ENCODE measurements around the gene GULP1. TPM values are rescaled to one million over a fixed set of nuclear protein-coding genes. Genes with fewer than 3 reads are reported as not detected.
A peak's percentile ranks its signal among the peaks of the same experiment; 100 is the strongest.
"Not testable (repeated sequence)": the region's sequence is repeated elsewhere in the genome, so short reads cannot be mapped to it uniquely, and the experiment has no call there.

Gene GULP1
- polyA plus RNA-seq, 1 donor: 19.5 TPM

GRCh38 chr2:188415754-188416083, 124.0 kb downstream of the GULP1 start:
- DNase-seq (ENCODE audit: low read depth): no peak

GRCh38 chr2:188416367-188416766, 124.7 kb downstream of the GULP1 start:
- DNase-seq (ENCODE audit: low read depth): no peak

- DNase-seq (ENCODE audit: low read depth): no peak
Measured at GRCh38 chr2:188422726-188423125, 131.1 kb downstream of the GULP1 start.

- no peak for DNase-seq (ENCODE audit: low read depth)
Measured at GRCh38 chr2:188425266-188425665, 133.6 kb downstream of the GULP1 start.

GRCh38 chr2:188426121-188426520, 134.4 kb downstream of the GULP1 start:
- DNase-seq (ENCODE audit: low read depth): no peak

- no peak for DNase-seq (ENCODE audit: low read depth)
Measured at GRCh38 chr2:188430705-188431104, 139.0 kb downstream of the GULP1 start.

- no peak for DNase-seq (ENCODE audit: low read depth)
Measured at GRCh38 chr2:188434018-188434417, 142.3 kb downstream of the GULP1 start.

GRCh38 chr2:188435115-188435514, 143.4 kb downstream of the GULP1 start:
- DNase-seq (ENCODE audit: low read depth): no peak

- DNase-seq (ENCODE audit: low read depth): no peak
Measured at GRCh38 chr2:188437537-188437936, 145.9 kb downstream of the GULP1 start.

- no peak for DNase-seq (ENCODE audit: low read depth)
Measured at GRCh38 chr2:188439986-188440385, 148.3 kb downstream of the GULP1 start.

GRCh38 chr2:188440849-188441248, 149.2 kb downstream of the GULP1 start:
- DNase-seq (ENCODE audit: low read depth): no peak

- DNase-seq (ENCODE audit: low read depth): no peak
Measured at GRCh38 chr2:188441288-188441947, 149.7 kb downstream of the GULP1 start.

- no peak for DNase-seq (ENCODE audit: low read depth)
Measured at GRCh38 chr2:188443207-188443606, 151.5 kb downstream of the GULP1 start.

- no peak for DNase-seq (ENCODE audit: low read depth)
Measured at GRCh38 chr2:188444106-188444835, 152.6 kb downstream of the GULP1 start.

- no peak for DNase-seq (ENCODE audit: low read depth)
Measured at GRCh38 chr2:188449561-188449960, 157.9 kb downstream of the GULP1 start.

GRCh38 chr2:188449971-188450370, 158.3 kb downstream of the GULP1 start:
- DNase-seq (ENCODE audit: low read depth): no peak

GRCh38 chr2:188450732-188451483, 159.2 kb downstream of the GULP1 start:
- peak; percentile 49 for DNase-seq (ENCODE audit: low read depth)

GRCh38 chr2:188452084-188452483, 160.4 kb downstream of the GULP1 start:
- DNase-seq (ENCODE audit: low read depth): no peak

GRCh38 chr2:188456114-188456909, 164.6 kb downstream of the GULP1 start:
- DNase-seq (ENCODE audit: low read depth): no peak

- no peak for DNase-seq (ENCODE audit: low read depth)
Measured at GRCh38 chr2:188459061-188459460, 167.4 kb downstream of the GULP1 start.

- DNase-seq (ENCODE audit: low read depth): not testable (repeated sequence)
Measured at GRCh38 chr2:188466078-188466477, 174.4 kb downstream of the GULP1 start.

- DNase-seq (ENCODE audit: low read depth): no peak
Measured at GRCh38 chr2:188466761-188467160, 175.1 kb downstream of the GULP1 start.
